Inflammatory macrophage treated with lipopolysaccharide for 1 hour (primary cell): ENCODE measurements around the gene CLK1.

Source experiments
- DNase-seq, 2 donors: peaks; one replicate each; pipeline ENCODE4 v3.0.0-alpha.2; 2020 to 2022

CLK1 gene

GRCh38 chr2:200864176-200865034 is at the start of gene CLK1:
CLK1 (minus strand) TSS chr2:200864658; CDS start chr2:200861862, 2,796 bp downstream.
- DNase-seq = peak; percentile 97 to 98

- DNase-seq = no peak
These were observed 49.2 kb upstream of the CLK1 start for GRCh38 chr2:200913654-200914053.

- DNase-seq = no peak
These were observed 45.5 kb upstream of the CLK1 start for GRCh38 chr2:200909958-200910357.

GRCh38 chr2:200905618-200906296 is 41.3 kb upstream of the CLK1 start:
- peak; percentile 42 to 76 for DNase-seq

- DNase-seq = peak; percentile 71 to 89
These were observed 37.1 kb upstream of the CLK1 start for GRCh38 chr2:200901459-200902072.

- DNase-seq = no peak
These were observed 35.0 kb upstream of the CLK1 start for GRCh38 chr2:200899482-200899881.

GRCh38 chr2:200888704-200889625 is 24.5 kb upstream of the CLK1 start, which contains the start of the genes NIF3L1 and PPIL3:
NIF3L1 (plus strand) TSS chr2:200889371; CDS start chr2:200891944, 2,573 bp downstream.
PPIL3 (minus strand) TSS chr2:200889077; CDS start chr2:200887615, 1,462 bp downstream.
- peak; percentile 97 to 99 for DNase-seq

- peak in 1 of 2 donors; percentile 44 for DNase-seq
These were observed 17.3 kb upstream of the CLK1 start for GRCh38 chr2:200881715-200882249.

GRCh38 chr2:200878289-200878880 is 13.9 kb upstream of the CLK1 start:
- no peak for DNase-seq

- no peak for DNase-seq
These were observed 13.0 kb upstream of the CLK1 start for GRCh38 chr2:200877443-200877842.

- DNase-seq = peak in 1 of 2 donors; percentile 73
These were observed 9.1 kb upstream of the CLK1 start for GRCh38 chr2:200873560-200873959.

GRCh38 chr2:200871151-200871550 is 6.7 kb upstream of the CLK1 start:
- no peak for DNase-seq

GRCh38 chr2:200869014-200869413 is 4.6 kb upstream of the CLK1 start:
- DNase-seq = no peak

GRCh38 chr2:200863782-200864175 is 679 bp downstream of the CLK1 start:
- DNase-seq = peak in 1 of 2 donors; percentile 84

- DNase-seq = peak; percentile 61 to 68
These were observed 1.9 kb downstream of the CLK1 start for GRCh38 chr2:200862532-200863000.

GRCh38 chr2:200861617-200862155 is 2.8 kb downstream of the CLK1 start:
- DNase-seq = no peak

GRCh38 chr2:200860092-200860795 is 4.2 kb downstream of the CLK1 start:
- peak in 1 of 2 donors; percentile 50 for DNase-seq

- DNase-seq = no peak
These were observed 7.7 kb downstream of the CLK1 start for GRCh38 chr2:200856806-200857205.

- no peak for DNase-seq
These were observed 11.9 kb downstream of the CLK1 start for GRCh38 chr2:200852605-200853004.
